NCI-H446 treated with DMSO at 0.1 percent for 48 hours (cell line): Measurements from ENCODE around the gene NOLC1.

Experiments
- DNase-seq: peaks from one replicate; lab custom pipeline; 2025; lab: John Stamatoyannopoulos, UW

Gene NOLC1

DNA sequence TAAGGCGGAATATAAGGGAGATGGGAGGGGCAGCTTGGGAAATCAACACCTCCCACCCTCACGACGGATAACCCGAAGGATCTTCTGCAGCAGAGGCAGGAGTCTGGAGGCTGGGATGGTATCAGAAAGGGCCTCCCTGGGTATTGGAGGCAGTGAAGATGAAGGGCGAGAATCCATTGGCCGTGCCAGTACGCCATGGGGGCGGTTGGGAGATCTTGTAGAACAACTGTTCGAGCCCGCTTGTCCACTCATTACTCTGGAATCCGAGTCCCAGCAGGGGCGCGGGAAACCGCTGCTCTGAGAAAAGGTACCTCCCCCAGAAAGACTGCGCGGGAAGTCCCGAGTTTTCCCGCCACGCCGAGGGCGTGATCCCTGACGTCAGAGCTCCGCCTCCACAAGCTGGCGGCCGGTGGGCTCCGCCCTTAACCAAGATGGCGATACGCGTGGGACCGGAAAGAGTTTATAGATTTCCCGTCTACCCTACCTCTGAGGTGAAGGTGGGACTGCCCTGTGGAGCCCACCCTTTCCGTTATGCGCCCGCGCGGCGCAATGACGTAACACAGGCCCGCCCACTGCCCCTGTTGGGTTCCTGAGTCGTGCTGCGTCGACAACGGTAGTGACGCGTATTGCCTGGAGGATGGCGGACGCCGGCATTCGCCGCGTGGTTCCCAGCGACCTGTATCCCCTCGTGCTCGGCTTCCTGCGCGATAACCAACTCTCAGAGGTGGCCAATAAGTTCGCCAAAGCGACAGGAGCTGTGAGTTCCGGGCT, at the start of gene NOLC1:
NOLC1 (plus strand) TSS at position 616 of the 771 bp plus-strand sequence; CDS start at position 638, 22 bp downstream.
- peak; percentile 94 for DNase-seq

DNA sequence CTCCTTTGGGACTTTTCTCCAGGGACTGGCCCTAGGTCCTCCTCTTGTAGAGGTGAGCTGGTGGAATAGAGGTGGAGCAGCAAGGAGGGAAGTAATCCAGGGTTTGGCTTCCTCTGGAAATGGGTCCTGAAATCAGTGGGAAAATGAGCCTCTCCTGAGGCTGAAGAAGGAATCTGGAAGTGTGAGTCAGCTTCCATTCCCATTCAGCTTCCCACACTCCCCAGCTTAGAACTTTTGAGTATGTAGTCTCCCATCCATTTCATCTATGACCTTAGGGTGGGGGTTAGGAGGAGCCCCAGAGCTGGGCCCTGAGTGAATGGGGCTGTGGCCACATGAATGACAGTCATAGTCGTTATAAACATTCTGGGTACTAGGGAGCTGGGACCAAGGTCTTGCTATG, 49.8 kb upstream of the NOLC1 start:
- DNase-seq, result no peak

DNA sequence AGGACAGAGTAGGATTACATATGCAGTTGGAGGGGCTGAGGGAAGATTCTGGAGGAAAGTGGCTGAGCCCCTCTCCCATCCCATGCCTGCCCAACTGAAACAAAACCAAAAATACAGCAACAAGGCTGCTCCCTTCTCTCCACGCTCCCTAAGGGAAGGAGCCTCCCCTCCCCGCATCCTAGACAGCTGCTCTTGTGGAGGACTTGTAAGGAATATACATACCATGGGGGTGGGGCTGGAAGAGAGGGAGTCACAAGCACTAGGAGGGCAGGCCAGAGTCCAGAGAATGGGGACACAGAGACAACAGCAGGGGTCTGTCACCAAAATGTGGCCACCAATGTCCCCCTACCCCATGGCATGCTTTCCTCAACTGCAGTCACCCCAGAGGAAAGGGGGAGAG, 45.2 kb upstream of the NOLC1 start:
- DNase-seq, result no peak

DNA sequence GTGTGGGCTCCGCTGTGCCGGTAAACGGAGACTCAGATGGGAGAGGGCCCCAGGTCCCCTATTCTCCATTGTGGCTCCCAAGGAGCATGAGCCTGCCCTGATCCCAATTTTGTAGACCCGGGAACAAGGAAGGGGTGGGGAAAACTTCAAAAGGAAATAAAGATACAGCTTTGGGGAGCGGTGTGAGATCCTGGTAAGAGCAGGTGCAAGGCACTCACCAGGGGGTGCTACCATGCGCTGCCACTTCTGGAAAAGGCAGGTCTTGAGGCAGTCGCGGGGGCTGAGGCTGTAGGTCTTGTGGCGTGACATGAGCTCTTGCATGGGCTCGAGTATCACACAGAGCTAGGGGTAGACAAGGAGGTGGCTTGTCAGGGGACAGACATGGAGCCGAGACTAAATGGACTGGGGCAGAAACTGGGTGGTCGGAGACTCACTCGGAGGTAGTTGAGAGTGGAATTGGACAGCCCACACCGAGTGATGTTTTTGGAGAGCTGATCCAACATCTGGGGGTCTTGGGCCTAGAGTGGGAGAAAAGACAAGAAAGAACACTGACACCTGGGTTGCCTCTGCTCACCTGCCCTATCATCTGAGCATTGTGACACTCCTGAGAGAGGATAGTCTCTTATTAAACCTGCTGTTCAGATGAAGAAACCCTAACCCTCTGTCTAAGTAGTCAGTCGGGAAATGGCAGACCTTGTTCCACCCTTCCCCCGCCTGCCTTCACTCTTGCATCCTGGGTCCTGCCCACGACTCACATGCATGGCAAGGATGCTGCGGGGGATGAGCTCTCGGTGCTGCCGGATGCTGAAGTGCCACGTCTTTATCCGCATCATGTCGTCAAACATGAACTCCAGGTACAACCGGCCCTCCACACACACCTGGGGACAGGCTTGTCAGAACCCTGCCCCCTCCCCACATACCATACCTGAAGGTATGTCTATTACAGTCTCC, 42.7 kb upstream of the NOLC1 start:
- no peak for DNase-seq

DNA sequence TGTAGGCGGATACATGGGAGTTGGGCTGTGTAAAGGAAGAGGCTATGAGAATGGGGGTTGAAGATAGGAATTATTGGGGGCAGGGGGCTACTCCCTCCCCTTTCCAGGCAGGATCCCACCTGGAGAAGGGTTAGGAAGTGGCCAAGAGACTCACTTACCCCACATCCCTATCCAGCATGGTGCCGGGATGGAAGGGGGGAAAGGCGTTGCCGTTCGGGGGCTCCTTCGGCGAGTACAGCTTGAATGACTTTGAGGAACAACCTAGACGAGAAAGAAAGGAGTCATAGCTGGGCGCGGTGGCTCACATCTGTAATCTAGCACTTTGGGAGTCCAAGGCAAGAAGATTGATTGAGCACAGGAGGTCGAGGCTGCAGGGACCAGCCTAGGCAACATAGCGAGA, 40.9 kb upstream of the NOLC1 start:
- DNase-seq, result no peak

DNA sequence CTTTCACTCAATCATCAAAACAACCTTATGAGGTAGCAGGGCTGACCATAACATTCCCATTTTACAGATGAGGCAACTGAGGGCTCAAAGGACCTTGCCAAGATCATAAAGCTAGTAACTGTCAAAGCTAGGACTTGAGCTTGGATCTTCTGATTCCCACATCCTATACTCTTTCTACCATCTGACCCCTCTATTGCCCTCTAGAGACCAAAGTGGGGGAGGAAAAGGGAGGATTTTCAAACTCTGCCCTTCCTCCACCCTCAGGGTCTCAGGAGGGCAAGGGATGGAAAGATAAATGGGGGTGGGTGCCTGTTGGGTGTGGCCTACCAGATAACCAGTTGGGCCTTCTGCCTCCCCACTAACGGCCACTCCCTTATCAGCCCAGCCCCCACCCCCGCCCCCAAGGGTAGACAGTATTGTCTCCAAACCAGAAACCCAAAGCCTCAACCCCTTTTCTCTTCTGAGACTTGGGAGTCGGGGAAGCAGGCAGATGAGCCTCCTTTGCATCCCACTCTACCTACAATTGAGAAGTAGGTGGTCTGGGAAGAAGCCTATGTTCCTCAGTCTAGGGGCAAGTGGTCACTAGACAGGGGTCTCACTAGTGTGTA, 39.9 kb upstream of the NOLC1 start:
- no peak for DNase-seq

DNA sequence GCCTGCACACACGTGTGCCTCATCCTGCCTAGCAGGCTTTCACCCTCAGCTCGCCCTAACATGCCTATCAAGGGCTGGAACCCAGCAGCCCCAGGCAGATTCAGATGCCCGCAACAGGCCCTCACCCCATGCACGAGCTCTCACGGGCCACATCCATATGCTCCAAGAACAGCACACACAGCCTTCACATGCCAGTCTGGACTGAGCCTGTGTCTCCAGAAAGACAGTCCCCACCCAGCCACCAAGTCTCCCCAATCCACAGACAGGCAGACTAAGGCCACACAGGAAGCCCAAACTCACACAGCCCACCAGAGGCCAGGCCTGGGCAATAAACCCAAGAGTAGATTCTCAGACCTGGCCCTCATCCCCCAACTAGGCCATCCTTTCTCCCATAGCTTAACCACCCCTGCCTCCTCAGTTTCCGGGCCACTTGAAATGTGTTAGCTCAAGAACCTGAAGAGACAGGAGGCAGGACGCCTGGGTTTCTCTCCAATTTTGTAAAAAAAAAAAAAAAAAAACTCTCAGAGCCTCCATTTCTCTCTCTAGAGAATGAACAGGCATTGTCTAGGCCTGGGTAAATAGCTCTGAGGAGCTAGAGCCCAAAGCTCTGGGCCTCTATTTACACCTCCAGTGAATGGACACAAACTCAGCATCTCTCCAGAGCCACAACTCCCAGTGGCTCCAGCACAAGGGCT, 38.8 kb upstream of the NOLC1 start:
- DNase-seq, result no peak

DNA sequence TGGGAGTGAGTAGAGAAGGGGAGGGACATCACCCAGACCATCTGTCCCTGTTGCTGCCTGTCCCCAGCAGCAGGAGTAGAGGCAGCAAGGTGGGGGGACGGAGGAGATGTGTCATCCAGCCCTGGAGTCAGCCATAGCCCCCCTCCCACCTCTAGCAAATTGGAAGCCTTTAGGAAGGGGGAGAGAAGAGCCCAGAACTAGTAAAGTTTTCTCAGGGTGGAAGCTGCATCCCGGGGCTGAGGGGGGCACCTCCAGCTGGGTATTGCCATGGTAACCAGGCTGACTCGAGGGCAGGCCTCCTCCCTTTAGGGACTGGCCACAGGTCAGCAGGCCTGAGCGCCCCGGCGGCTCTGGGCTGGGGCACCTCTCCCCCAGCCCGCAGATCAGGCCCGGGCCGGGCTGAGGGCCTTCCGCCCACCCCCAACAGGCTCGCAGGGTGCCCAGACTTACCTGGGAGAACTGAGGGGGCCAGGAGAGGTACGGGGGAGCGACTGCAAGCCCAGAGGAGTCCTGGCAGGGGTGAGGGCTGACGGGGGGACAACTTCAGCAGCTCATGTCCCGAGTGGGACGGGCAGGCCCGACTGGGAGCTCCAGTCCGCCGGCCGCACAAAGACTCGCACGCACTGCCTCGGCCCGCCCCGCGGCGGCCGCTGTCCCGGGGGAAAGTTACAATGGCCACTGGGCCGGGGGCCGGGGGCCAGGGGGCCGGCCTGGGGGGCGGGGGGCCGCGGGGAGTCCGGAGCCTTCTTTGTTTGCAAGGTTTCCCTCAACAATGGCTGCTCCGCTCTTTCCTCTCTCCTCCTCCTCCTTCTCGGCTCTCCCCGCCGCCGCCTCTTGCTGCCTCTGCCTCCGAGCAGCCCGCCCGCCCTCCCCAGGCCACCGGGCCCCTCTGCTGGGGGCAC, 38.0 kb upstream of the NOLC1 start:
- no peak for DNase-seq

DNA sequence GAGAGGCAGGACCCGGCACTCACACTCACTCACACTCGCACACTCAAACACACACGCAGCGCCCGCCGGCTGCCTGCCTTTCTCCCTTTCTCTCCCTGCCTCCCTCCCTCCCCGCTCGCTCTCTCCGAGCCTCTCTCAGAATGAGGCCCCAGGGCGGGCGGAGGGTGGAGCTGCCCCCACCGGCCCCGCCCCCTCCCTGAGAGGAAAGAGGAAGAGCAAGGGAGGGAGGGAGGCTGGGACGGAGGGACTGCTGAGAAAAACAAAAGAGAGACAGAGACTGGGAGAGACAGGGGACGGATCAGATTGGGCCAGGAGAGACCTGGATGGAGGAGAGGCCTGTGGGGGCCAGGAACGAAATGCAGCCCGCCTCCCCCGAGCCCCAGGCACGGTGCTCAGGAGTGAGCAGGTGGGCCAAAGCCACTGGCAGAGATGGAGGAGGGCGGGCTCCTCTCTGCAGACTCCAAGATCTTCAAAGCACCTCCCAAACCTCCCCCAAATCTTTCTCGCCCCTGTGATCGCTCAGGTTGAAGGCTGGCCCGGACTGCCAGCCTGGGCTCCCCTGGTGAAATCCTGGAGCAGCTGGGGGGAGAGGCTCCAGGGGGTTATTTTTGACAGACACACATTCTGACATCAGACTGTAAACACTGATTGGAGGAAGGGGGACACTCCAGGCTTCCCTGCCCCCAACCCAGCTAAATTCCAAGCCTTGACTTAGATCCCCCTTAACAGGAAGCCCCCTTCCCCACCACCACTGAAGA, 37.1 kb upstream of the NOLC1 start:
- DNase-seq, result peak; percentile 18

DNA sequence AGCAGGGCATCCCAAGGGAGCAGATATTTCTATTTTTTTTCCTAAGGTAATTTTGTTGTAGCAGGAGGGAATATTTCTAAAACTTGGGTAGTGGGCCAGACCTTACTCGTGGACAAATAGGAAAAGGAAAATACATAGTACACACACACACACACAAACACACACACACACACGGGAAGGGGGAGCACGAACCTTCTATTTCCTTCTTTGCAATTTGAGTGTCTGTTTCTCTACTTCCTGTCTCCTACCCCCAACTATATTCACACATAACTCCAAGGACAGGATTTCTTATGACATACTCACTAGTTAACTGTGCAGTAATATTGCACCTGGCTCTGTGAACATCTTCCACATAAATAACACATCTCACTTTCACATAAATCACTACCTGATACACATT, 36.4 kb upstream of the NOLC1 start:
- DNase-seq, result no peak

DNA sequence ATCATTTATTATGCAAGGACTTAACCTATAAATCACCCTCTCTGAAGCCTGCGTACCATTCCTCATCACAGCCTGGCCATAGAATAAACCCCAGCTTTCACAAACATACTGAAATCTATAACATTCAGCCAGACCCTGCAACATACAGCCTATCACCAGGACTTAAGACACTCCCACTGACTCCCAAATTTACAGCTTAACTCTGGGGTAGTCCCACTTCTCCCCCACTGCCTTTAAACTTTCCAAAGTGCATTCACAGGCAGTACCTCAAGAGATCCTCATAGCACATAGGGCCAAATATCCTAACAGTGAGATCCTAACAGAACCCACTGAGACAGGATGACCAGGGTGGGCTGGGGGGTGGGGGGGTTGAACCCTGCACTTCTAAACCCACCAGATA, 35.5 kb upstream of the NOLC1 start:
- DNase-seq, result no peak

DNA sequence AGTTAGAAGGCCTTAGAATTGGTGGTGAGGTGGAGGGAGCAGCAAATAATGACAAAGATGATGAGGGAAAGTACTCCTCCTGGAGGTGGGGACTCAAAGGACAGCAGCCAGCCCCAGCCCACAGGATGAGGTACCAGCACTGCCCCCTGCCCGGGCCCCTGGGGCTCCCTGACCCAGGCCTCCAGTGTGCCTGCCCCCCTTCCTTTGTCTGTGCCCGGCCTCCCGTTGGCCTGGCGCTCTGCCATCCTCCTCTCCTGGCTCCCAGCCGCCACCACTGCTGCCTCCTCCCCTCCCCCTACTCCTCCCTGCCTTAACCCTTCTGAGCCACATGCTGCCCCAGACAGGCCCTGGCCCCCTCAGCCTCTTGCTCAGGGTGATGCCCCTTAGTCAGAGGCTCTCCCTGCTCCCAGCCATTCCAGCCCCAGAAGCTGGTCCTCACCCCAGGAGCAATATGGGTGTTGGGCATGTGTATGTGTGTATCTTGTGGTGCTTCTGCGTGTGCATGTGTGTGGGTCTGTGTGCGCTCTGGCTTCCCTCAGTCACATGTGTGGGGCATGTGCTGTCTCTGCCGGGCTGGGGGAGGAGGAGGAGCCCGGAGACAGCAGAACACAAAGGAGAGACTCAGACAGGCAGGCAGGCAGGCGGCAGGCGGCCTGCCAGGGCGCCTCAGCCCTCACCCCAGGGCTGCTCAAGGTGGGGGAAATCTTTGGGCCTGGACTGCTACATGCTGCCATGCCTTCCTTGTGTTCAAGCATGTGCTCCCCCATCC, 34.6 kb upstream of the NOLC1 start:
- peak; percentile 60 for DNase-seq

DNA sequence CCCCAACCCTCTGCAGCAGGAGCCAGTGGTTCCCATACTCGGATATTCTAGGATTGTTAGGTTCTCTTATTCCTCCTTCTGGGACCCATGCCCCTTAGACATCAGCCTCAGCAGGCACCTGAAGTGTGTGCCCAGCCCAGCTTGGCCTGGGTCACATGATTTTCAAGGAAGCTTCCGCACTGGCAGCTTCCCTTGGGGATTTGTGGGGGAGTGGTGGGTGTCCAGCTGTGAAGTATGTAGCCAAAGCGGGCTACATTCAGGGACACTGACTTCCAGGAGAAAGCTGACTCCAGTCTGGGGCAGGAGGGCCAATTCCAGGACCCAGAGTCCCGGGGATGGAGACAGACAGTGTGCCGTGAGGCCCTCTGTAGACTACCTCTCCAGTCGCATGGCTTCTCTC, 33.3 kb upstream of the NOLC1 start:
- DNase-seq, result no peak

DNA sequence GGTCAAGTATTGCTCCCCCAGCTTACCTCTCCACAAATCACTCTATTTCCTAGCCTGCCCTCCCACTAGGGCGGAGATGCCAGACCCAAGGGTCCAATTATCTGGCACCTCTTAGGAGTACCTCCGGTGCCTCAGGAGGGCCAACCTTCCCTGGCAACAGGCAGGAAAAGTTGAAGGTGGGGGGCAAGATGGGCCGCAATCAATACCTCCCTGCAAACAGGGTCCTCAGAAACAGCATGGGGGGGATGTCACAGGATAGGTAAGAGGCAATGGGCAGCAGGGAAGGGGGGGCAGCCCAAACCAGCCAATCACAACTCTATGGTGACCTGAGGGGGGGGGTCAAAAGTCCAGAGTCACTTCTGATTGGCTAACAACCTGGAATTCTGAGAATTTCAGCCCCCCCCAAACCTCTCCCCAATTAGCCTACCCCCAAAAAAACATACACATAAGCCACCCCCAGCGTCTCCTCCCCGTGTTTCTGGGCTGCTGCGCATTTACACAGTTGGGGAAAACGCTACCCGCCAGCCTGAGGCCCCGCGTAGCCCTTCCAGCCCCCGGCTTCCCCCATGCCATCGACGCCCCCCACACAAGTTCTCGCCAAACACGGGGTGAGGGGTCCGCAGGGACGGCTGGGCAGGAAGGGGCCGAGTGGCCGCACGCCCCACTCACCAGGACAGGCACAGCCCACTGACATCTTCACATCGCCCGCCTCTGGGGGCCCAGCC, 32.6 kb upstream of the NOLC1 start:
- DNase-seq, result no peak

DNA sequence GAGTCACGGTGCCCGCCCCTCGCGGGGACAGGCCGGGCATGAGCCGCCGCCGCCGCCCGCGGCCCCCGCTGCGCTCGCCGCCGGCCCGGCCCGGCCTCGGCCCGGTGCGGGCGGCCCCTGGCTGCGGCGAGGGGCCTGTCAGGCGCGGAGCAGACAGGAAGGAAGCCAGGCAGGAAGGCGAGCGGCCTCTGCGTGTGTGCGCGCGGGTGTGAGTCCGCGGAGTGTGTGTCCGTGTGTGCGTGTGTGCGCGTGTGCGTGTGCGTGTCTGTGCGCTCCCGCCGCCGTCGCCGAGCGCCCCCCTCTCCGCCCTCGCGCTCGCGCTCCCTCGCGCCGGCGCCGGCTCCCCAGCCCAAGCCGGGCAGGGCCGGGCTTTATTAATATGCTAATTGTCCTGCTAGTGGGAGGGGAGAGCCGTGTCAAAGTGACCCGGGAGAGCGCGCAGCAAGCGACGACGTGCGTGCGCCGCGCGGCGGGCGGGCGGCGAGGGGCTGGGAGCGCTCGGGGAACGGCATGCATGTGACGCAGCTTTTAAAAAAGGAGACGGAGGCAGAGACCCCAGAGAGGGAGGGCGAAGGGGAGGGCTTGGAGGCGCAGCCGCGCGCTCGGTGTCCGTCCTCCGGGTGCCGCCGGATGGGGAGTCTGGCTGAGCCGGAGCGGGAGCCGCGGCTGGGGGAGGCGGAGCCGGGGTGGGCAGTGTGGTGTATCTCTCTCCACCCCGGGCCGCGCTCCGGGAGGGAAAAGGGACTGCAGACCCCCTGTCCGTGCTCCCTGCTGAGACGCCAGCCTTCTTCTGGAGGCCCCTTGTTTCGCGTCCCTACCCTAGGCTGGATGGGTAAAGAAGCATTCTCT, 31.8 kb upstream of the NOLC1 start, which contains the start of gene LDB1:
LDB1 (minus strand) TSS at position 227 of the 849 bp plus-strand sequence. CDS start 258 bp downstream, outside the sequence.
- peak; percentile 42 for DNase-seq

DNA sequence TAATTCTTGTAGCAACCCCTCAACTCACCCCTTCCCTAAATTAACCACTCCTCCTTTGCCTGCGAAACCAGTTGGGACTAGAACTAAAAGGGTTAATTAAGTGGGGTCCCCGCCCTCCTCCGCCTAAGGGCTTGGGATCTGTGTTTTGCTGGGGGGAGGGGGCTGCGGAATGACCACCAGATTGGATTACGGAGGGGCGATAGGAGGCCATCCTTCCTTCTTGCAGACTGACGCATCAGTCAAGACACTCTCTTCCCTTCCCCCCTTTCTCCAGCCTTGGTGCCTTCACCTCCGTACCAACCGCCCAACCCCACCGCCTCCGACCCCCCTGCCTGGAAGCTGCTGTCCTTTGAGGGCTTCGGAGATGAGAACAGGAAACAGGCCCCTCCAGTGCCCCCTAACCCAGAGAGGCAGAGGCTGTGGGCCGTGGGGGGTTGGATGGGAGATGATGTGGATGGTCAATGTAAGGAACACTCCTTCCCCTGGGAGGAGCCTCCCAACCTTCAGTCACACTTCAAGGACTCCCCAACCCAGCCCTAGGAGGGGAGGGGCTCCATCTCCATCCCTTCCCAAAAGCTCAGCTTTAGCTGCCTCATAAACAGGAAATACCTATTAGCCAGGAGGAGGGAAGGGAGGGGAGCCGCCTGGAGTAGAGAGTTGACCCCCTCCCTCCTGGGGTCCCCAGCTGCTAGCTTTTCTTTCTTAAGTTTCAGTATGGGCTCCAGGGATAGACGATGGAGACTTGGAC, 31.0 kb upstream of the NOLC1 start:
- DNase-seq, result no peak
